Smooth muscle cell of the coronary artery (primary cell): ENCODE data around the gene ECT2L. TPM values are rescaled to one million over a fixed set of nuclear protein-coding genes. Genes with fewer than 3 reads are reported as not detected.

Source experiments
- total RNA-seq: library from RNA; depleted of rRNA; stranded (reverse); fragments of >200 nt; gene quantifications from 2 replicates; pipeline ENCODE4 v1.2.3, GENCODE V29; 2014; ENCODE audit warnings: low replicate concordance

The ECT2L gene
- total RNA-seq, result under 0.01 TPM in 1 of 2 replicates, not detected in the other

GRCh38 chr6:138795809-138796603 lies at the start of gene ECT2L:
Gene ECT2L, plus strand, starts transcription at chr6:138796087. Its CDS starts 17,188 bp downstream, at chr6:138813275.

GRCh38 chr6:138773177-138774091 lies 22.5 kb upstream of the ECT2L start, which contains the start of gene CCDC28A:
Gene CCDC28A, plus strand, starts transcription at chr6:138773769. Its CDS starts 2,352 bp downstream, at chr6:138776121.

Other genes with a start within 250 kb of the ECT2L start
- 11.7 and 13.2 TPM in 2 replicates for gene CCDC28A, start 22.3 kb upstream of the ECT2L start, total RNA-seq
- 13.7 and 24.0 TPM in 2 replicates for gene REPS1, start 192.2 kb downstream of the ECT2L start, total RNA-seq
- gene ABRACL, start 232.7 kb downstream of the ECT2L start, total RNA-seq, result 16.6 and 48.0 TPM in 2 replicates